Natural killer cell treated with Interleukin-12 subunit alpha and Interleukin-12 subunit beta and Interleukin-15 and Interleukin-18, amount 100 ng/mL, for 72 hours (primary cell): ENCODE results near the gene GANC. TPM values are rescaled to one million over a fixed set of nuclear protein-coding genes. Genes with fewer than 3 reads are reported as not detected.

Experiments
- ATAC-seq, 2 donors: fragments of 150-1000 bp; cut with Tn5 transposase in 1 of 2; sonication (Bioruptor Pico), chemical (Tn5 transposase) in 1 of 2; 2 replicates each; pipeline ENCODE4 v1.10.0; 2021
- DNase-seq: peaks from one replicate; pipeline ENCODE4 v3.0.0; 2022; ENCODE audit warnings: low spot score
- H3K27ac Mint-ChIP-seq, 2 donors: 1 replicate in 1 of 2; 2 replicates in 1 of 2; pipeline ENCODE4 v1.8.0; 2022; ENCODE audit warnings: mixed read lengths in 2 of 2, mild to moderate bottlenecking in 1 of 2, moderate library complexity in 1 of 2
- H3K27me3 Mint-ChIP-seq, 2 donors: 1 replicate in 1 of 2; 2 replicates in 1 of 2; pipeline ENCODE4 v1.8.0; 2022; ENCODE audit warnings: mixed read lengths in 2 of 2
- H3K36me3 Mint-ChIP-seq: one replicate; pipeline ENCODE4 v1.8.0; 2022; ENCODE audit warnings: mixed read lengths
- H3K4me1 Mint-ChIP-seq, 2 donors: 1 replicate in 1 of 2; 2 replicates in 1 of 2; pipeline ENCODE4 v1.8.0; 2022; ENCODE audit warnings: low read depth in 2 of 2, mixed read lengths in 2 of 2, mild to moderate bottlenecking in 1 of 2
- H3K4me3 Mint-ChIP-seq: one replicate; pipeline ENCODE4 v1.8.0; 2022; ENCODE audit warnings: mixed read lengths
- H3K9me3 Mint-ChIP-seq: 2 replicates; pipeline ENCODE4 v1.8.0; 2022; ENCODE audit warnings: mixed read lengths
- total RNA-seq, 2 donors: library from RNA; stranded (reverse); gene quantifications; one replicate each; pipeline ENCODE4 v1.2.3, GENCODE V29; 2022

Gene GANC
- total RNA-seq, 2 donors from 2014 or later, result 16.0 to 24.4 TPM

DNA sequence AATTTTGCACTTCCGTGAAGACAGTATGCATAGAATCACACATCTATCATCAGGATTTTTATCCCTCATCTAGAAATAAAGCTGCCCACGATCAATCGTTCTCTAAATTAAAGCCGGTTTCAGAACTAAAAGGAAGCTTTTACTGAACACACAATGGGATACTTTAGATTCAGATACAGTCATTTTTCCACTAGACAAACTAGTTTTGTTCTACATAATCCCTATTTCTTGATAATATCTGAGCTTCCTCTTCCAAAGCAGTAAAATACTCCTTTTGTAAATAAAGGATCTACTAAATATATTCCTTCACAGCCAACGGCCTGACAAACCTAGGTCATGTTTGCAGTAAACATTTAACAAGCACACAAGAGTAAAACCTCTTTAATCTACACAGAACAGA, 2.0 kb upstream of the GANC start:
- DNase-seq (no peak), ATAC-seq (no peak)
- H3K27ac Mint-ChIP-seq, result peak overlapping the region in 1 of 2 donors; percentile 26
- no peaks in the 10 kb centered on the region for H3K27me3 Mint-ChIP-seq
- H3K9me3 Mint-ChIP-seq, result no peaks in the 10 kb centered on the region
- peaks cover 39 to 46% of the 10 kb centered on the region in 2 donors for H3K4me1 Mint-ChIP-seq
- H3K4me3 Mint-ChIP-seq, result peak overlapping the region; percentile 49
- peaks cover 6% of the 10 kb centered on the region for H3K36me3 Mint-ChIP-seq

DNA sequence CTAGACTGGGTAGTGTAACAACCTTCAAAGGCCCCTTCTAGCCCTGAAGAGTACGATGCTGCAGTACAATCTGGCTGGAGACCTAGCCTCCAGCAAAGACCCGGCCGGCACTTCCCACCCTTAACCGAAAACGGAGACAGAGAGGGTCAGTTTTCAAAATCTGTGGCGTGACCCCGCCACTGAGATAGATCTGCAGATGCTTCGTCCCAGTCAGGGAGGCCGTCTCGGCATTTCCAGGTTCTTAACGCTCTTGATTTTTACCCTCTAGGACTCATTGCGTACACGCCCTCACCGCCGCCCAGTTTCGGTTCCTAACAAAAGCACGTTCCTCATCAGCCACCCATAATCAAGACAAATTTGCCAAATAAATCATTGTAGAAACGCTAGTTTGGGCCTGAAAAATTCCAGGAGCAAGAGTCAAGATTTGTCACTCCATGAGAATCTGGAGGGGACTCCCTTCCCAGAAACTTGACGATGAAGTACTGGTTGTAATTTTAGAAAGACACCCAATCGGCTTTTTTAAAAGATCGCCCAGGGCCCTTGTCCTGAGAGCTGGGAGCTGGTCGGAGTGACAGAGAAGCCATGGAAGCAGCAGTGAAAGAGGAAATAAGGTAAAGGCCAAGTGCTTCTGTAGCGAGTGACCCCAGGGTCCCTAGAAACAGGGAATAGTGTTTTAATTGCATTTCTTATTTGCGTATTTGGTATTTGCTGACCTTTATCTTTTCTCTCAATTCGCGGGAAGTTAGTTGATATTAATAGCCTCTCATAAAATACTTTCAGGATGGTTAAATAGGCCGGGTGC, 1.1 kb downstream of the GANC start:
- peaks cover 37 to 42% of the 10 kb centered on the region in 2 donors for H3K4me1 Mint-ChIP-seq
- H3K9me3 Mint-ChIP-seq, result no peaks in the 10 kb centered on the region
- H3K4me3 Mint-ChIP-seq, result peak overlapping the region; percentile 99
- DNase-seq (peak; percentile 65), ATAC-seq (peak; percentile 7 to 45)
- peak overlapping the region; percentile 97 to 100 for H3K27ac Mint-ChIP-seq
- H3K27me3 Mint-ChIP-seq, result no peaks in the 10 kb centered on the region
- H3K36me3 Mint-ChIP-seq, result no peaks in the 10 kb centered on the region

DNA sequence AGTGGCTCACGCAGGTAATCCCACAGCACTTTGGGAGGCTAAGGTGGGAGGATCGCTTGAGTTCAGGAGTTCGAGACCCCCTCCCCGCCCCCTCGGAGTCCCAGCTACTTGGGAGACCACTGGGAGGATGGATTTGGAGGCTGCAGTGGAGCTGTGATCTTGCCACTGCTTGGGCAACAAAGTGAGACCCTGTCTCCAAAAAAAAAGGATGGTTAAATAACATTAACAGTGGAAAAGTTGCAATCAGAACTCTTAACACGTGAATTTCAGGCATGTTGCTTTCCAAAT, 1.6 kb downstream of the GANC start:
- H3K27me3 Mint-ChIP-seq, result no peaks in the 10 kb centered on the region
- peaks cover 37 to 42% of the 10 kb centered on the region in 2 donors for H3K4me1 Mint-ChIP-seq
- ATAC-seq (no peak), DNase-seq (no peak)
- no peaks in the 10 kb centered on the region for H3K36me3 Mint-ChIP-seq
- H3K4me3 Mint-ChIP-seq, result peak overlapping the region; percentile 99
- no peaks in the 10 kb centered on the region for H3K9me3 Mint-ChIP-seq
- H3K27ac Mint-ChIP-seq, result peak overlapping the region; percentile 97 to 100

DNA sequence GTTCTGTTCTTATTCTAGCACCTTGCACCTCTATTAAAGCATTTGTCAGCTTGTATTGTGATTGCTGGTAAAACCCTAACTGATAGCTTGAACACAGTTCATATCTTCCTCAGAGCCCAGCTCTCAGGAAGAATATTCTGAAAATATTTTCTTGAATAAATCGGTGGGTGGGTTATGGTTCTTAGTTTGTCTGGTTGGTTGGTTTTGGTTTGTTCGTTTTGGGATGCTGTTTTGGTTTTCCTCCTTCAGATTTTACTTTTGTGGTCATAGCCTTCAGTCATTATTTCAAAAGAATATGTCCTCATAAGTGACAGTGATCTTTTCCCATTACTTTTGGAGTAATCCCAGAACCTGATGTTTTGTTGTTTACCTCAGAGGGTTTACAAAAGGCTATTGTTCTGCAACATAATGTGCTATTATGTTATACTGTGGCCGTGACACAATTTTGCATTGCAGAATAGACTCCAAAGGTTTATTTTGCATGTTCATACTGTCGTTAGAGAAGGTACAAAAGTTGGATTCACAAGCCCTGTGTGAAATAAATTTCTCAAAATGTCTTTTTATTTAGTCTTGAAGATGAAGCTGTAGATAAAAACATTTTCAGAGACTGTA, 2.9 kb downstream of the GANC start:
- DNase-seq, result no peak
- no peaks in the 10 kb centered on the region for H3K27me3 Mint-ChIP-seq

DNA sequence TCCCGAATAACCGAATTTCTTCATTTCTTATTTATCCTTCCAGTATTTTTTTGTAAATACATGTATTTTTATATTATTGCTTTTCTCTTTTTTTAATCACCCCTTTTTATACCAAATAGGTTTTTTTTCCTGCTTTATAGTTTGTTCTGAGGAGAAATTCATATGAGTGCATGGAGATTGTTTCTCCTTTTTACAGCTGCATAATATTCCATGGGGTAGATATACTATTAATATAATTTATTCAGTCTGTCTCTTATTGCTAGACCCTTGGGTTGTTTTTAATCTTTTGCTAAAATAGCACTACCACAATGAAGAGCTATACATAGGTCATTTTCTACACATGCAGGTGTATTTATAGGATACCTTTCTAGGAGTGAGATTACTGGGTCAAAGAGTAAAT, 3.8 kb downstream of the GANC start:
- DNase-seq (no peak), ATAC-seq (no peak)
- Mint-ChIP-seq H3K36me3 (no peaks in the 10 kb centered on the region), H3K9me3 (no peaks in the 10 kb centered on the region), H3K4me1 (peaks cover 27 to 32% of the 10 kb centered on the region in 2 donors), H3K27ac (peak overlapping the region in 1 of 2 donors; percentile 100), H3K4me3 (no peak overlapping the region), H3K27me3 (no peaks in the 10 kb centered on the region)

More for the DNA sequence above, 2.9 kb downstream of the GANC start:
- peaks cover 32 to 37% of the 10 kb centered on the region in 2 donors for H3K4me1 Mint-ChIP-seq
- H3K9me3 Mint-ChIP-seq, result no peaks in the 10 kb centered on the region
- peak overlapping the region; percentile 97 to 100 for H3K27ac Mint-ChIP-seq
- ATAC-seq, result no peak
- no peaks in the 10 kb centered on the region for H3K36me3 Mint-ChIP-seq
- H3K4me3 Mint-ChIP-seq, result peak overlapping the region; percentile 99

DNA sequence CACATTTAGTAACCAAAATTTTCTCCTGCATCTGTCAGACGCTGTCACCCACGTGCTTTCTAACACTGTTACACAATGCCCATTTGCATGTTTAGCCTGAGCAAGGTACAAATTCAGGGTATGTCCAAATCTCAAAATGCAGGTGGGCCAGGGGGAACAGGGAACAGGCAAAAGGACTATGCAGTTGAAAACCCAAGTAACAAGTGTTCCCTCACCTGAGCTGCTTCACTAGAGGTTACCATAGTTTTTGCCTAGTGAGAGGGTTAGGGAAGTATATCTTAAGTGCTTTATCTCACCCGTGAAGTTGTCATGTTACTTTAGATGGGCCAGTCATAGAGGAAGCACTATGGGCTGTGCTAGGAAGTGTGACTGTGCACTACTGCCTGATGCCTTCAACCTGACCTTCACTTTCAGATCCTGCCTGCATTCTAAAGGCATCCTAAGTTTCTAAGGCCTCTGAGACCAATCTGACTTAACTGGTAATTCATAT, 6.3 kb downstream of the GANC start:
- no peak for DNase-seq
- Mint-ChIP-seq H3K27me3 (no peaks in the 10 kb centered on the region), H3K36me3 (no peaks in the 10 kb centered on the region), H3K4me1 (peaks cover 11 to 16% of the 10 kb centered on the region in 2 donors), H3K9me3 (no peaks in the 10 kb centered on the region), H3K4me3 (no peak overlapping the region), H3K27ac (peak overlapping the region in 1 of 2 donors; percentile 23)
- ATAC-seq, result peak; percentile 80 to 87

DNA sequence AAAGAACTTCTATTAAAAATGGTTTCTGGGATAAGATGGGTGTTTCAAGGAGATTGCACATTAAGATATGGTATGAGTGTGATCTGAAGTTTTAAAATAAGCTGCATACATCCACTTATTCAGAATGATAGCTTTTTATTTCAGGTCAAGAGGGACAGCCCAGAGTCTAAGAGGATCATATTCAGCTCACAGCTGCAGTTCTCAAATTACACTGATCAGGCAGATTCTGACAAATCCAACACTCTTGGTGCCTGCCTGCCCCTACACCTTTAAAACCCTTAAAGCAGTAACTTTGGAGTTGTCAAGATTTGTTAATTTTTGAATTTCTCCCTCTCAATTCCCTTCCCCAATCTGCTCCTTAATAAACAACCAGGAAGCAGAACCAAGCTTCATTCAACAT, 9.3 kb downstream of the GANC start:
- no peaks in the 10 kb centered on the region for H3K4me1 Mint-ChIP-seq
- no peaks in the 10 kb centered on the region for H3K9me3 Mint-ChIP-seq
- no peak overlapping the region for H3K4me3 Mint-ChIP-seq
- no peak for DNase-seq
- H3K27me3 Mint-ChIP-seq, result no peaks in the 10 kb centered on the region
- no peak for ATAC-seq
- no peak overlapping the region for H3K27ac Mint-ChIP-seq
- no peaks in the 10 kb centered on the region for H3K36me3 Mint-ChIP-seq

DNA sequence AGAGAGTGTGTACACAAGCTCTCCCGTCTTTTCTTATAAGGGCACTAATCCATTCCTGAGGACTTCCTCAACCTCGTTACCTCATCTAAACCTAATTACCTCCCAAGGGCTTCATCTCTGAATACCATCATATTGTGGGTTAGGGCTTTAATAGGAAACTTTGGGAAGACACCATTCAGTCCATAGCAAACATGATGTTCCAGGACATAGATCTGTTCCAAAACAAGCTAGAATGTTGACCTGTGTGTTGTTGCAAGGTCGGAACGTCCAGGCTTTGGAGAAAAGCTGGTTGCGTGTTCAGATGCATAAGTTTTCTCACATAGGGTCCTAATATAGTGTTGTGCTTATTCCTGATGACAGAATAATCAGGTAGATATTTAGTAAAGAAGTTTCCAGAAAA, 9.9 kb downstream of the GANC start:
- Mint-ChIP-seq H3K27ac (no peak overlapping the region), H3K9me3 (no peaks in the 10 kb centered on the region), H3K4me1 (no peaks in the 10 kb centered on the region), H3K4me3 (no peak overlapping the region), H3K27me3 (no peaks in the 10 kb centered on the region), H3K36me3 (no peaks in the 10 kb centered on the region)
- DNase-seq (no peak), ATAC-seq (no peak)

DNA sequence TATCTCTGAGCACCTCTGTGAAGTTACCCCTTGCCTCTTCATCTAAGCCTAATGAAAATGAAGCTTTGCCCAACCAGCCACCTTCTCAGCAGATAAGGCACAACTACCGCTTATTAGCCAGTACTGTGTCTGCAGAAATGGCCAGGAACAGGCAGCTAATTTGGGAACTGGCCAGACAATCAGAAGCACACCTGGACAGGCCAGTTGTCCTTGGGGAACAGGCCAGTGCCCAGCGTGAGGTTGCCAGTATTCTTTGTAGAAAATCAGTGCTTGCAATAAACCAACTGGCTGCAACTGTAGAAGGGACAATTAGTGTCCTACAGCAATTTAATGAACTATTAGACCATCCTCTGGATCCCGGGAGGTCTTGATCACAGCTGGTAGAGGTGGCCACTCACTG, 10.7 kb downstream of the GANC start:
- no peaks in the 10 kb centered on the region for H3K9me3 Mint-ChIP-seq
- H3K4me3 Mint-ChIP-seq, result no peak overlapping the region
- ATAC-seq (no peak), DNase-seq (no peak)
- H3K27ac Mint-ChIP-seq, result no peak overlapping the region
- H3K36me3 Mint-ChIP-seq, result no peaks in the 10 kb centered on the region
- no peaks in the 10 kb centered on the region for H3K4me1 Mint-ChIP-seq
- no peaks in the 10 kb centered on the region for H3K27me3 Mint-ChIP-seq

DNA sequence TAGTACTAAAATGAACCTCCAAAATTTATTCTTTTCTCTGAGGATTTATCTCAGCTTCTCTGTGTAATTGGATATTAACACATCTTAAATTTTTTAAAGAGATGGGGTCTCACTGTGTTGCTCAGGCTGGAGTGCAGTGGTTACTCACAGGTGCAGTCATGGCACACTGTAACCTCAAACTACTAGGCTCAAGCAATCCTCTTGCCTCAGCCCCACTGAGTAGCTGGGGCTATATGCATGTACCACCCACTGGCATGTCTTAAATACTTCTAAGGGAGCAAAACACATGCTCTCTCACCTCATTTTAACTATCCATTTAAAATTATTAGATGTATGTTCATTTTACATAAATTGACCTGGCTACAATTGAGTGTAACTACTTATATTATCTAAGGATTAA, 11.6 kb downstream of the GANC start:
- Mint-ChIP-seq H3K27me3 (no peaks in the 10 kb centered on the region), H3K4me1 (no peaks in the 10 kb centered on the region), H3K36me3 (no peaks in the 10 kb centered on the region), H3K9me3 (no peaks in the 10 kb centered on the region), H3K27ac (no peak overlapping the region), H3K4me3 (no peak overlapping the region)
- DNase-seq (no peak), ATAC-seq (no peak)

DNA sequence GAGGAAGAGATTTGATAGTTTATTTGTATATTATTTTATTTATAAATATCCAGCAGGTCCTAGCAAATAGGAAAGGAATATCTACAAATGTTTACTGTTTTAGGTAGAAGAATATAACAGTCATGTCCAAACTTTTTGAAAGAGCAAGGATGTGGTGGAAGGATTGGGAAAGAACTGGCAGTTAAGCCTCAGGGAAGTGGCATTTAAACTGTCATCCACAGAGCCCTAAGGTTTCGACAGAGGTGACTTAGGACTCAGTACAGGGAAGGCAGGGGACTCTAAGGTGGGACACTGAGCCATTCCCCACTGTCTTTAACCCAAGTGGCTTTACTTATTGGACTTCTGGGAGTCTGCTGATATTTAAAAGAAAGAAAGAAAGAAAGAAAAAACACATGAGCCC, 12.0 kb downstream of the GANC start:
- no peak for DNase-seq
- ATAC-seq, result no peak
- Mint-ChIP-seq H3K4me1 (no peaks in the 10 kb centered on the region), H3K9me3 (no peaks in the 10 kb centered on the region), H3K27me3 (no peaks in the 10 kb centered on the region), H3K27ac (no peak overlapping the region), H3K4me3 (no peak overlapping the region), H3K36me3 (no peaks in the 10 kb centered on the region)

DNA sequence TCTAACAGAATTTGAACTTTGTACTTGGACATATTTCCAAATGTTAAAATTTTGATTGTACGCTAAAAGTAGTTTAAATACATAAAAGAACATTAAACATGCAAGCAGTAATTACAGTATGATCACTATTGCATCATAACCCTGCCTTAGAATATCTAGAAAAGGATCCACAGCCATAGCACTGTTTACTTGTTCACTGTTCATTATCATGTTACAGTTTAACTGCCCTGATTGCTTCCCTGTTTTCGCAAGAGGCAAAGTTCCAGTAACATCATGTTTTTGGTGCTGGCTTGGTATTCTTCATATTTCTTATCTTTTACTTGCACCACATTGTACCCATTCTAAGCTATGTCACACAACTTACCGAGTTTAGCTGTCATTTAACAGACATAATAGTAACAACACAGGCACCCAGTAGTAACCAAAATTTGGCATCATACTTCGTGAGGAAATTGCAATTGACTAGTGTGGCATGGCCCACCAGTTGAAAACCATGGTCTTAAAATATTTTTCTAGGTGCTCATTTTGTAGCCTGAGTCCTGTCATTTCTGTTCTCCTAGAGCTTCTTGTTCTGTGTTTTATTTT, 13.5 kb downstream of the GANC start:
- H3K4me1 Mint-ChIP-seq, result no peaks in the 10 kb centered on the region
- no peaks in the 10 kb centered on the region for H3K9me3 Mint-ChIP-seq
- H3K27ac Mint-ChIP-seq, result no peak overlapping the region
- DNase-seq (no peak), ATAC-seq (no peak)
- no peak overlapping the region for H3K4me3 Mint-ChIP-seq
- H3K36me3 Mint-ChIP-seq, result no peaks in the 10 kb centered on the region
- no peaks in the 10 kb centered on the region for H3K27me3 Mint-ChIP-seq

DNA sequence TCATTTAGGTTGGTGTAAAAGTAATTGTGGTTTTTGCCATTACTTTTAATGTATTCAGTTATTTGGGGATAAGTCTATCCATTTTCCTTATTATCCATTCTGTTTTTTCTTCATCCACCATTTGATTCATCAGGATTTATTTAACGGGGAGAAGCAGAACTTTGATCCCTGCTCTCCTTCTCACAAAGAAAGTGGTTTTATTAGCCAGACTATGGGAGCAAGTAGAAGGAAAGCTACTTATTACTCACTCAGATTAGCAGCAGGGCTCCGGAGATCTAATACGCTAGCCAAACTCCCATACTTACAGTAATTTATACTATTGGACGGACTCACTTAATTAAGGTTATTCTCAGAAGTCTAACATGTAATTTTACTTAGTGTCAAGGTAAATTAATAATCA, 14.9 kb downstream of the GANC start:
- Mint-ChIP-seq H3K9me3 (no peaks in the 10 kb centered on the region), H3K27me3 (no peaks in the 10 kb centered on the region), H3K36me3 (no peaks in the 10 kb centered on the region), H3K4me3 (no peak overlapping the region), H3K4me1 (no peaks in the 10 kb centered on the region), H3K27ac (no peak overlapping the region)
- no peak for ATAC-seq
- no peak for DNase-seq

DNA sequence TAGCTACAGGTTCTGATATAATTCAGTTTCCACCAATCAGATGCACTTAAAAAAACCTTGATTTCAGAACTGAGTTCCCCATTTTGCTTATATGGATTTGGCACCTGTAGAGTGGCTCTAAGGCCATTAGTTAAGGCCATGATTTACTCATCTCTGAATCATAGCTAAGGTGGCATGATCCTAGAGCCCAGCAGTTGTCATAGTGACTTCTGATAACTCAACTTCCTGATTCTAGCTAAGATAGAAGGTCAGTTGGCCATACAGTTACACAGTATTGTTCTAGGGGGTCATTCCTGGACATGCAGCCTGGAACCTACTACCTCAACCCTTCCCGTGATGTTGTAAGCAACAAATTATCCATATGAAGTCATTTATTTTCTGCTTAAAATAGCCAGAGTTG, 16.2 kb downstream of the GANC start:
- ATAC-seq, result no peak
- Mint-ChIP-seq H3K27me3 (no peaks in the 10 kb centered on the region), H3K36me3 (no peaks in the 10 kb centered on the region), H3K4me1 (no peaks in the 10 kb centered on the region), H3K27ac (no peak overlapping the region), H3K9me3 (no peaks in the 10 kb centered on the region), H3K4me3 (no peak overlapping the region)
- no peak for DNase-seq
